ENCODE measurements around the gene P2RX7. TPM values are rescaled to one million over a fixed set of nuclear protein-coding genes. Genes with fewer than 3 reads are reported as not detected.

Gene P2RX7
- total and polyA plus RNA-seq, 7 donors, result 0.60 to 8.0 (median 3.9) TPM

DNA sequence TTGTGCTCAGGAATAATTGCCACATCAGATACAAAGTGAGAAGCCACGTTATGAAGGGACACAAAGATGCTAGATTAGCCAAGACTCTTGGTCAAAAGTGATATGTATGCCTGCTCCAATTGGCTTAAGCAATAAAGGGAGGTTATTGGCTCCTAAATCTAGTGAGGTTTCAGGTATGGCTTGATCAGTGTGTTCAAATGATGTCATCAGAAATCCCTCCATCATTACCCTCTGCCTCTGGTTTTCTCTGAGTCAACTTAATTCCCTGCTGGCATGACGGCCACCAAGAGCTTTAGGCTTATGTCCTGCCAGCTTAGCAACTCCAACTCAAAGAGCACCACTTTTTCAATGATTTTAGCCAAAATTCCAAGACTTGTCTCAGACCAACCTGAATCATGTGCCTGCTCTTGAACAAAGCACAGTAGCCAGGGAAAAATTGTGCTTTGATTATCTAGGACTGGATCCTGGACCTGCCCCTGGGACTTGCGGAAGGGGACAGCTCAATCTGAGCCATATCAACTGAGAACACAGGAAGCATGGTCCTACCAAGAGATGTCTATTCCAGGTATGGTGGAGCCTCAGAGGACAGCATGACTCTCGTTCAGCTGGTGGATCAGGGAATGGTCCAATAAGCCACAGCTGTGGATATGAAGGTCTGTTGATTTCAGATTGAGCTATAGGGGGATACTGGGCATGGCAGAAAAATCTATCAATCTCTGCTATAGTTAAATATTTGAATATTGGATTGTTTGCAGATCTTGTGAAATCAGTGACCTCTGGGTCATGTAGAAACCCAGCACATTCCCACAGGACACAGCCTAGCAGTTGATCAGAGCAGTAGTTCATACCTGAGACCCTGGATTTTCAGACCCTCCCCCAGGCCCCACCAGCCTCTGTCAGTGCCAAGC, 16.1 kb upstream of the P2RX7 start:
- 81 to 88% methylated on average over 4 of the region's 4 CpGs for WGBS, 2 donors
- no peaks in the 10 kb centered on the region for H3K36me3 ChIP-seq
- H3K9me3 ChIP-seq, result no peaks in the 10 kb centered on the region
- no peaks in the 10 kb centered on the region for H3K4me1 ChIP-seq
- H3K4me3 ChIP-seq, result no peak overlapping the region
- no peak overlapping the region for H3K27ac ChIP-seq
- intact Hi-C loops (cut with DNase I), result no loop called here
- no peaks in the 10 kb centered on the region for H3K27me3 ChIP-seq
- DNase-seq, result no peak
- TF ChIP-seq EP300 (IDR thresholded peaks at IDR 0.05), result no peak
- no peak for TF ChIP-seq POLR2A (IDR thresholded peaks at IDR 0.05)
- TF ChIP-seq, protein P1, sequence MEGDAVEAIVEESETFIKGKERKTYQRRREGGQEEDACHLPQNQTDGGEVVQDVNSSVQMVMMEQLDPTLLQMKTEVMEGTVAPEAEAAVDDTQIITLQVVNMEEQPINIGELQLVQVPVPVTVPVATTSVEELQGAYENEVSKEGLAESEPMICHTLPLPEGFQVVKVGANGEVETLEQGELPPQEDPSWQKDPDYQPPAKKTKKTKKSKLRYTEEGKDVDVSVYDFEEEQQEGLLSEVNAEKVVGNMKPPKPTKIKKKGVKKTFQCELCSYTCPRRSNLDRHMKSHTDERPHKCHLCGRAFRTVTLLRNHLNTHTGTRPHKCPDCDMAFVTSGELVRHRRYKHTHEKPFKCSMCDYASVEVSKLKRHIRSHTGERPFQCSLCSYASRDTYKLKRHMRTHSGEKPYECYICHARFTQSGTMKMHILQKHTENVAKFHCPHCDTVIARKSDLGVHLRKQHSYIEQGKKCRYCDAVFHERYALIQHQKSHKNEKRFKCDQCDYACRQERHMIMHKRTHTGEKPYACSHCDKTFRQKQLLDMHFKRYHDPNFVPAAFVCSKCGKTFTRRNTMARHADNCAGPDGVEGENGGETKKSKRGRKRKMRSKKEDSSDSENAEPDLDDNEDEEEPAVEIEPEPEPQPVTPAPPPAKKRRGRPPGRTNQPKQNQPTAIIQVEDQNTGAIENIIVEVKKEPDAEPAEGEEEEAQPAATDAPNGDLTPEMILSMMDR (IDR thresholded peaks at IDR 0.05), result no peak
- TF ChIP-seq POLR2AphosphoS5 (IDR thresholded peaks at IDR 0.05), result no peak

DNA sequence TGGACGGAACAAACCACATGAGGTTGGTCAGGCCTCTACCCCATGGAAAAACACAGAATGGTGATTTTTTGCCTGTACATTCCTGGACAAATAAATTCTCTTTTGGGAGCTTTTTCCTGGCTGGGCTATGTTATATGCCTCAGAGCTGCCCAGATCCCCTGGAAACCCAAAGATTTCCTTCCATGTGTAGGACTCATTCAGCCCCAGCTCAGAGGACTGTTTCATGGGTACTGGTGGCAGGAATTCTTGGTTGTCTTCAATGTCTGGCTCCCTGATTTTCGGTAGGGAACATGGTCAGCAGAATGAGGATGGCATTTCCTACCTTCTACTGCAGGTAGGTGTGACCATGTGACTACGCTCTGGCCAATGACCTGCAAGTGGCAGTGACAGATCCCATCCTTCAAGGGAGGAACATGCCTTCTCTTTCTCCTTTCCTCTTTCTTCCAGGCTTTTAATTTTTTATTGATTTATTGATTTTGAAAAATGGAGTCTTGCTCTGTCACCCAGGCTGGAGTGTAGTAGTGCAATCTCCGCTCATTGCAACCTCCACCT, 15.4 kb upstream of the P2RX7 start:
- Histone ChIP-seq H3K4me3 (no peak overlapping the region), H3K36me3 (no peaks in the 10 kb centered on the region), H3K4me1 (no peaks in the 10 kb centered on the region), H3K27ac (no peak overlapping the region), H3K9me3 (no peaks in the 10 kb centered on the region), H3K27me3 (no peaks in the 10 kb centered on the region)
- intact Hi-C loops (cut with DNase I), result no loop called here
- TF ChIP-seq, protein P1 (IDR thresholded peaks at IDR 0.05), result no peak
- 94 to 96% methylated on average over 4 of the region's 4 CpGs for WGBS, 2 donors
- DNase-seq, result no peak

DNA sequence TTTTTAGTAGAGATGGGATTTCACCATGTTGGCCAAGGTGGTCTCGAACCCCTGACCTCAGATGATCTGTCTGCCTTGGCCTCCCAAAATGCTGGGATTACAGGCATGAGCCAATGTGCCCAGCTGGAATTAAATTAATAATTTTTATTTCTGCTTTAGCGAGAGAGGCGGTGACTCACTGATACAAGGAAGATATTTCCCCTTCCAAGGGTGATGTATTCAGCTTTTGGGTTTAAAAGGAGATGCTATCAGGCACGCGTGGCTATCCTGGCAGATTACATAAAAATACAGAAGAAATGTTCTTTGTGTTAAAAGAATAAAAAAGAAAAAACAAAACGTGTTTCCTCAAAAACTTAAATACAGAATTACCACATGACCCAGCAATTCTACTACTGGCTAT, 12.4 kb upstream of the P2RX7 start:
- H3K36me3 ChIP-seq, result no peaks in the 10 kb centered on the region
- H3K4me1 ChIP-seq, result no peaks in the 10 kb centered on the region
- H3K27me3 ChIP-seq, result no peaks in the 10 kb centered on the region
- intact Hi-C loops (cut with DNase I), result no loop called here
- H3K4me3 ChIP-seq, result no peak overlapping the region
- WGBS, 2 donors, result 70 to 74% methylated on average over 6 of the region's 6 CpGs
- DNase-seq, result no peak
- H3K27ac ChIP-seq, result no peak overlapping the region
- TF ChIP-seq, protein P1 (IDR thresholded peaks at IDR 0.05), result no peak
- no peak for TF ChIP-seq POLR2AphosphoS5 (IDR thresholded peaks at IDR 0.05)
- no peak for TF ChIP-seq POLR2A (IDR thresholded peaks at IDR 0.05)
- no peak for TF ChIP-seq EP300 (IDR thresholded peaks at IDR 0.05)
- H3K9me3 ChIP-seq, result no peaks in the 10 kb centered on the region

DNA sequence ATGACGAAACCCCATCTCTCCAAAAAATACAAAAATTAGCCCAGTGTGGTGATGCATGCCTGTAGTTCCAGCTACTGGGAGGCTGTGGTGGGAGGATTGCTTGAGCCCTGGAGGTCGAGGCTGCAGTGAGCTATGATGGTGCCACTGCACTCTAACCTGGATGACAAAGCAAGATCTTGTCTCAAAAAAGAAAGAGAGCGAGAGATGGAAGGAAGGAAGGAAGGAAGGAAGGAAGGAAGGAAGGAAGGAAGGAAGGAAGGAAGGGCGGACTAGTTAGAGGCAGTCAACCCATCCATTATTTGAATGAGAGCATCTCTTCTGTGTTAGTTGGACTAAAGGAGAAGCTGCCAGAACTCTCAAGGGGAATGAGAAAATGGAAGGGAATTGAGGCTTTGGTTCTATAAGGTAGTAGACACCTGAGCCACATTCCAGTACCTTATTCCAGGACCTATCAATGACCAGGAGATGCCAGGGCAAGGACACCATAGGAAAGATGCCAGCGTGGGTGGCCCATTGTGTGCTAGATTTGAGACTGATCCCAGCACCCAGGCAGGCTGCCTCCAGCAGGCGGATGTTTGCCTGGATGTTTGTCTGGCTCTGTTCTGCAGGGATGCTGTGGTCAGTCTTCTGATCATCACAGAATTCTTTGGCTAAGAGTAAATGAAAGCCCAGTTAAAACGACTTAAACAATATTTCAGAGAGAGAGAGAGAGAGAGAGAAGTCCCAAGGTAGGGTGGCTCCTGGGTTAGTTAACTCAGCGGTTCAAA, 11.5 kb upstream of the P2RX7 start:
- Histone ChIP-seq H3K36me3 (no peaks in the 10 kb centered on the region), H3K27me3 (no peaks in the 10 kb centered on the region), H3K4me1 (no peaks in the 10 kb centered on the region), H3K4me3 (no peak overlapping the region), H3K27ac (no peak overlapping the region), H3K9me3 (no peaks in the 10 kb centered on the region)
- 78 to 79% methylated on average over 8 of the region's 8 CpGs for WGBS, 2 donors
- no peak for DNase-seq
- intact Hi-C loops (cut with DNase I), result no loop called here
- TF ChIP-seq EP300 (IDR thresholded peaks at IDR 0.05), result no peak
- TF ChIP-seq, protein P1 (IDR thresholded peaks at IDR 0.05), result no peak
- no peak for TF ChIP-seq POLR2A (IDR thresholded peaks at IDR 0.05)
- TF ChIP-seq POLR2AphosphoS5 (IDR thresholded peaks at IDR 0.05), result no peak
